GM21367 (cell line): Measurements from ENCODE around the gene LYZ.

ENCODE experiments used
- ATAC-seq: cut with Tn5 transposase; IDR thresholded peaks from one replicate; pipeline ENCODE4 v1.9.1; 2021; ENCODE audit not compliant: unreplicated experiment

LYZ gene

GRCh38 chr12:69338120-69338859, 9.9 kb upstream of the LYZ start:
- no peak for ATAC-seq

DNA sequence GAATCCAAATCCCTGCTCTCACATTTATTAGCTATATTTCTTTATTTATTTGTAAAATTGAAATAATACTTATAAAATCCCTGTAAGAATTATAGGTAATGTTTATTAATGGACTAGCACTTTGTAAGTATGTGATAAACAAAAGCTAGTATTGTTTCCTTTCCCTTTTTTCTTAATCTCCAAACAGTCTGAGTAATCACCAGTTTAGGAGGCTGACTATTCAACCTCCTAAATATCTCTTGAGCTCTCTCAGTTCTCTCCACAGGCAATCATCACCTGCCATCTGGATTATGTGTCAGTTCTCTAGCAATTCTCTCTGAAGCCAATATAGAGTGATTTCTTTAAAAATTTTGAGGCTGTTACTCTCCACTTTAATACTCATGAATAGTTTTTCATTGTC, 9.2 kb upstream of the LYZ start:
- no peak for ATAC-seq

DNA sequence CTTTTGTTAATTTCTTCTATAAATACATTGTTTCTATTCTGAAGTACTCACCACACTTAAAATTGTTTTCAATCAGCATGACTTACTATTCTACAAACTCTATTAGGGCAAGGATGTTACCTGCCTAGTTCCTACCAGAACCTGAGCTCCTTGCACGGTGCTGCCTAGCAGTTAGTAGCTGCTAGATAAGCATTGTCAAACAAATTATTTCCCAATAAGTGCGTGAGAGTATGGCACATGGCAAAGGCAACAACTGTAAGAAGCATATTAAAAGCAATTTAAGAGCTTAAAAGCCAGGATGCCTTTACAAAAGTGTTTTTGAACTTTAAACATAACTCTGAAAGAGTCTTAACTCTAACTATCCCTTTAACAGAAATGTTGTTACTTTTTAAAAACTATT, 8.2 kb upstream of the LYZ start:
- no peak for ATAC-seq

GRCh38 chr12:69341328-69341727, 6.9 kb upstream of the LYZ start:
- ATAC-seq = no peak

DNA sequence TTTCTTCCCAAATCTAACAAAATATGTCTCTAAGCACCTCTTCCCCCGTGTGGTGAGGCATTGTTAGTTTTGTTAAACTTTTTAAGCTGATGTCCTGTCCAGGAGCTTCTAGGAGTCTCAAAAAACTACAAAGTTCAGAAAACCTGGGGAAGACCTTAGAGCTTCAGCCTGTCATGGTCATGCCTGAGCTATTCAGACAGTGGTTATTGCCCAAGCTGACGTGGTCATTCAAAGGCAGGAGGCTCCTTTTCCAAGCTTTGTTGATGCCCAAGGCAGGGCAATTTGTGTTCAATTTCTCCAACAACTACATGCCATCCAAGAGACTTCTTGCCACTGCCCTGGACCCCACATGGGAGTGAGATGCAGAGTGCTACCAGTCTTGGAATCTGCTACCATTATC, 5.8 kb upstream of the LYZ start:
- no peak for ATAC-seq

DNA sequence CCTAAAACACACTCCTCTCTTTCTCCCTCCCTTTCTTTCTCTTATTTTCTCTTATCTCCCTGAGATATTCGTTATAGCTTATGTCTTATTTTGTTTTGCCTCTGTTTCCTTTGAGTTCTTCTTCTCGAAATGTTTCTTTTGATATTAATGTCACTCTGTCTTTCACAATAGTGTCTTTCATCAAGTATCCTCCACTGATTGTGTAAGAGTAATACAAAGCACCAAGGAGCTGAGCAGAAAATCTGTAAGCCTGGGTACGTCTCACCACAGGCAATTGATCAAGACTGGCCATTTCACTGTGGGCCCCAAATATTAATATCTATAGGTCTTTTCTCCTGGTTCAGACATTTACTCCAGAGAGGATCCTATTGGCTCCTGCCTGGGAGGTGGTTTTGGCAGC, 4.8 kb upstream of the LYZ start:
- ATAC-seq = no peak

DNA sequence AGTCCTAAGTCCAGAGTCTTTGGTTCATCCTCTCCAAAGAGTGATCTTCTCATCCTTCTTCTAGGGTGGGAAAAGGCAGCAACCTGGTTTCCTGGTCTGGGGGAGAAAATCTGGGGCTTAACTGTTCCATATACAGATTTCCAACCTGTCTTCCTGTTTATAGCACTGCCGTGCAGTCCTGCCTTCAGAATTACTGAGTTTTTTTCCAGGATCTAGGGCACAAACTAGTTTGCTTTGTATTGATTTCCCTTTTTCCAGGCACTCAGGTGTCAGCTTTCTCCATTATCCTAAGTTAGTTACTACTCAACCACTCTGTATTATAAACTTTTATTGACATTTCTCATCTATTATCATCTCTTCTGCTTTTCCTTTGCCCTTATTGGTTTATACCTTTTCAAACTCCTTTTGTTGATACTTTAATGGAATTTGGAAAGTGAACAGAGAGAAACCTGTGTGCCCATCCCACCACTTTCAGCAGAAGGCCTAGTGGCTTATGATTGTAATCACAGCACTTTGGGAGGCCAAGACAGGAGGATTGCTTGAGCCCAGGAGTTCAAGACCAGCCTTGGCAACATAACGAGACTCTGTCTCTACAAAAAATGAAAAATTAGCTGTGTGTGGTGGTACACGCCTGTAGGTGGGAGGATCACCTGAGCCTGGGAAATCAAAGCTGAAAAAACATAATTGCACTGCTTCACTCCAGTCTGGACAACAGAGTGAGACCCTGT, 4.1 kb upstream of the LYZ start:
- no peak for ATAC-seq

DNA sequence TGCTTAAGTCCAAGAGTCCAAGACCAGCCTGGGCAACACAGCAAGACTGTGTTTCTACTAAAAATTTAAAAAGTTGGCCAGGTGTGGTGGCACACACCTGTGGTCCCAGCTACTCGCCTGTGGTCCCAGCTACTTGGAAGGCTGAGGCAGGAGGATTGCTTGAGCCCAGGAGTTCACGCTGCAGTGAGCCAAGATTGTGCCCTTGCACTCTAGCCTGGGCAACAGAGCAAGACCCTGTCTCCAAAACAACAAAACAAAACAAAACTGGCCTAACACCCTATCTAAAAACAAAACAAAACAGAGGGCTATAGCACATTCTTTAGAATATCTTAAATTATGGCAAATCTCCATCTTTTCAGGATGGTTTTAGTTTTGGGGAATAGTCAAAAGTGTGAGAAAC, 3.1 kb upstream of the LYZ start:
- no peak for ATAC-seq

DNA sequence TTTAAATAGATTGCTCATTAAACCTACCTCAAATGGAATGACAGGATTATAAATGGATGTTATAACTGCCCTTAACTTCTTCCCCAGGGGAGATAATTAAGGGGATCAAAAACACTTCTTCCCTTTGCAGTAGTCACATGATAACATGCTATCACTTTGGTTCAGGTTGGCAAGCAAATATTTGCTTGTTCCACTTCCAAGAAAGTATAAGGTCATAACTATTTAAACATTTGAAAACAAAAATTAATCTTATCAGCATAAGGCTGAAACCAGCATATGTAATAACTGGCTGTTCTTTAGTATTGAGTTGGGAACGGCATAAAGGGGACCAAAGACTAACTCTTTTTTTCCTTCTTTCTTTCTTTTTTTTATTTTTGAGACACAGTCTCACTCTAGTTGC, 2.4 kb upstream of the LYZ start:
- no peak for ATAC-seq

GRCh38 chr12:69350002-69350626, 1.9 kb downstream of the LYZ start:
- ATAC-seq = no peak

DNA sequence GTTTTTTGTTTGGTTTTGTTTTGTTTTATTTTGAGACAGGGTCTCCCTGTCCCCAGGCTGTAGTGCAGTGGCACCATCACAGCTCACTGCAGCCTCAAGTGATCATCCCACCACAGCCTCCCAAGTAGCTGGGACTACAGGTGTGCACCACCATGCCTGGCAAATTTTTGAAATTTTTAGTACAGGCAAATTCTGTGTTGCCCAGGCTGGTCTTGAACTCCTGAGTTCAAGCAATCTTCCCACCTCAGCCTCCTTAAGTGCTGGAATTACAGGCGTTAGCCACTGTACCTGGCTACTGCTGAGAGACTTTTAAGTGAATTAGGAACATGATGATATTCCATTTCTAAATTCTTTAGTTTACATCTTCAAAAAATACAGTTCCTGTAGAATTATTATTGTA, 2.6 kb downstream of the LYZ start:
- ATAC-seq = no peak

GRCh38 chr12:69351462-69352236, 3.5 kb downstream of the LYZ start:
- ATAC-seq = no peak

GRCh38 chr12:69352904-69353303, 4.7 kb downstream of the LYZ start:
- no peak for ATAC-seq

DNA sequence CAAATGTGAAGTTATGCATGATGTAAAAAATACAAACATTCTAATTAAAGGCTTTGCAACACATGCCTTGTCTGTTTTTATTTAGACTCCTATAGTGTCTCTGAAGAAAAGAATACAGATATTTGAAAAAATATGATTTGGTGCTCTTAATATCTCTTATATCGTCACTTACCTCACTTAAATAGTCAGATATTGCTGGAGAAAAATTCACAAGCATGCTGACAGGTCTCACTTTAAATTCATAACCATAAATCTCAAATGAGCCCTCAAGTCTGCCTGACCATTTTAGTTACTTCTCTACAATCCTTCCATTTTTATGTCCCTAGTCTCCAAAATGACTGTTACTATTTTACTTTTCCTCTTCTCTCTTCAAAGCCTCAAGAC, 6.0 kb downstream of the LYZ start:
- no peak for ATAC-seq

DNA sequence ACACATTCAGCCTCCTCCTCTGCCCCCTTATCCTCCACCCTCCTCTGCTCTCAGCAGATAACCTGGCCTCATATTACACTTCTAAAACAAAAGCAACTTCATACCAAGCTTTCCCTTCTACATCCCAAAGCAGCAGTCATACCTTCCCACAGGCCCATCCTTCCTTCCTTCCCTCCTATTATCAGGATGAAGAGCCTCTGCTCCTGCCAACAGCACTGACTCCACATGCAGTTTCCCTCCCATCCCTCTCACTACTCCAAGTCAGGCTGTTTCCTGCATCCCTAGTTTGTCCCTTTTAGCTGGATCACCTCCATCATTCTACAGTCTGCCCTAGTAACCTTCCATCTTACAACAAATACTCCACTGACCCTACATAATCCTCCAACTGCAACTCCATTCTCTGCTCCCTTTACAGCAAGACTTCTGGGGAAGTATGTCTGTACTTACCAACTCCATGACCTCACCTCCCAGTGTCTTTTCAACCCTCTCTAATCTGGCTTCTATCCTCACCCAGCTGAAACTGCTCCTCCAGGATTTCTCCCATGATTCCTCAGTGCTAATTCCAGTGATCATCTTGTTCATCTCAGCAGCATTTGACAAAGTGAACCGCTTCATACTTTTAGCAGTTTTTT, 6.5 kb downstream of the LYZ start:
- no peak for ATAC-seq

DNA sequence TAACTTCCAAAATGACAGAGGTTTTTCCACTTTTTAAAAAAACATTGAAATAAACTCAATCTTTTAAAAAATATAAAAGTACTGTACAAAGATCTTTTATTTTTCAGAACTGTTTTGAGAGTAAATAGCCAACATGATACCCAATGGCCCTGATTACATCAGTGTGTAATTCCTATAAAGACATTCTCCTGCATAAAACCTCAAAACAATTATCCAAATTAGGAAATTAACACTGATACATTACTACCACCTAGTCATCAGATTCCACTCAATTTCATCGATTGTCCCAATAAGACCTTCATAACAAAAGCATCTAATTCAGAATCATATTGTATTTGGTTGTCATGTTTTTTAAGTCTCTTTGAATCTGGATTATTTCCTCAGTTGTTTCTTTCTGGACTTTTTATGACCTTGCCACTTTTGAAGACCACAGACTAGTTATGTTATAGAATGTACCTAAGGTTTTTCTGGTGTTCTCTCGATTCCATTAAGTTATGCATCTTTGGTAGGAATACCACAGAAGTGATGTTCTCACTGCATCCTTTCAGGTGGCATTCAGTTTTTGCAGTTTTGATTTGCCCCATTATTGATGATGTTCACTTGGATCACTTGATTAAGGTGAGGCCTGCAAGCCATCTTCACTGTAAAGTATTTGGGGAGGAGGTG, 7.3 kb downstream of the LYZ start:
- no peak for ATAC-seq

- ATAC-seq = peak; percentile 78
Observed at GRCh38 chr12:69359531-69360347, 11.6 kb downstream of the LYZ start, which contains the start of gene YEATS4. Gene YEATS4, plus strand, starts transcription at chr12:69359743. Its CDS starts 230 bp downstream, at chr12:69359973.

- no peak for ATAC-seq
Observed at GRCh38 chr12:69360348-69360672, 12.1 kb downstream of the LYZ start.

DNA sequence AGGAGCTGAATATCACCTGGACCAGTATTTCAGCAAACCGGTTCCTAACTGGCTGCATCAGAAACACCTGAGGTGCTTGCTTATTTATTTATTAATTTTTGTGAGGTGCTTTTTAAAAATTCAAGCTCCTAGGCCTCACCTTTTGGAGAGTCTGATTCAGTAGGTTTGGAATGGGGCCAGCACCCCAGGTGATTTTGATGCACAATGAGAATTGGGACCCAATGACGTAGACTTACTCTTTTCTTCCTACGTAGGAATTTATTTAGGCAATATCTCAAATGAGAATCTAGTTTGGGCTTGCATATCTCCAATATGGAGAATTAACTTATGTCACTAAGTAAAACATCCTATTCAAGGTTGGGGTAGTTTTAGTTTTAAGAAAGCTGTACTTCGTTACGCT, 18.6 kb downstream of the LYZ start:
- no peak for ATAC-seq

- no peak for ATAC-seq
Observed at GRCh38 chr12:69368171-69368570, 20.0 kb downstream of the LYZ start.
